ENCODE data around the gene NCKAP1. TPM values are rescaled to one million over a fixed set of nuclear protein-coding genes. Genes with fewer than 3 reads are reported as not detected.

The NCKAP1 gene
- total RNA-seq, 1 experiment from 2014 or later: 162 TPM

DNA sequence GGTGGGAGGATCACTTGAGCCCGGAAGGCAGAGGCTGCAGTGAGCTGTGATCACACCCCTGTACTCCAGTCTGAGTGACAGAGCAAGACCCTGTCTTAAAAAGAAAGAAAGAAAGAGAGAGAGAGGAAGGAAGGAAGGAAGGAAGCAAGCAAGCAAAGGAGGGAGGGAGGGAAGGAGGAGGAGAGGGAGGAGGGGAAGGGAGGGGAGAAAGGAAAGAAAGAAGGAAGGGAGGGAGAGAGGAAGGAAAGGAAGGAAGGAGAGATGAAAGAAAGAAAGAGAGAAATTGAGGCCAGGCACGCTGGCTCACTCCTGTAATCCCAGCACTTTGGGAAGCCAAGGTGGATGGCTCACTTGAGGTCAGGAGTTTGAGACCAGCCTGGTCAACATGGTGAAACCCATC is 2.3 kb upstream of the NCKAP1 start:
- CTCF ChIA-PET: no interaction called here

DNA sequence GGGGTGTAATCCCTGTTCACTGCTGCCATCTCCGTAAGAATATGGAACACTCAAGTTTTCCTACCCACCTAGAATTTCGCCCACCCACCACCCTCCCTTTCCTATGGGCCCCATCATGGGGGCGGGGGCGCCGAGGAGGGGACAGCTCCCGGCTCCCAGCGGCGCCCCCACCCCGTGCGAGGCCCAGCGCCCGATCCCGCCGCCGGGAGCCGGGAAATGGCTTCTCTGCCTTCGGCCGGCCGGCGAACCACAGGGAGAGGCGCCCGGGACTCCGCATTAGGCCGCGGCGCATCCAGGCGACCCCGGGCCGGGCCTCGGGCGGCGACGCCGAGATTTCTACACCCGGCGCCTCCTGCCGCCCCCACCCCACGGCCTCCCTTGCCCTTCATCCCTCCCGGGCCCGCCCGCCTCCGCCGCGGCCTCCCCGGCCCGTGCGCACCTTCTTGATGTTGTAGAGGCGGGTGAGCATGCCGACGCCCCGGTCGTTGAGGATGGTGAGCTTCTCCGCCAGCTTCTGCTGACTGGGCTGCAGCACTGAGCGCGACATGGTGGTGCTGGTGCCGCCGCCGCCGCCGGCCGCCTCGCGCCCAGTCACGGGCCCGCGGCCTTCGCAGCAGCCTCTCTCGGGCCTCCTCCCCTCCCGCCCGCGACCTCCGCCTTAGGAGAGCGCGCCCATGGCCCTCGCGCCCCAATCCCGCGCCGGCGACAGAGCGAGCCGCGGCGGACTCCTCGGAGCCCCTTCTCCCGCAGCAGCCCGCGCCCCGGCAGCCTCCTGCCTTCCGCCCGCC is 510 bp downstream of the NCKAP1 start:
- peaks cover 19% of the 10 kb centered on the region for H3K4me1 Mint-ChIP-seq (ENCODE audit: low read depth, unreplicated experiment)
- no peak for TF ChIP-seq CTCF (IDR thresholded peaks at IDR 0.05; ENCODE audit: insufficient read depth in 1 of 2, low read depth in 1 of 2, low read length in 1 of 2, severe bottlenecking in 1 of 2, unreplicated experiment in 1 of 2)
- H3K36me3 Mint-ChIP-seq (ENCODE audit: insufficient read depth, unreplicated experiment): peaks cover 17% of the 10 kb centered on the region
- CTCF ChIA-PET: interaction anchor here (0.7 kb wide), 1 partner anchor 1381 kb away, joined by 3 read pairs; the partner anchor contains the start of gene CERKL
- H3K9me3 ChIP-seq: no peaks in the 10 kb centered on the region
- H3K4me3 Mint-ChIP-seq (ENCODE audit: unreplicated experiment): peak overlapping the region; percentile 89
- H3K27me3 Mint-ChIP-seq (ENCODE audit: insufficient read depth, unreplicated experiment): no peaks in the 10 kb centered on the region
- H3K4me1 ChIP-seq: peaks cover 14% of the 10 kb centered on the region
- peak overlapping the region; percentile 91 for H3K27ac Mint-ChIP-seq (ENCODE audit: unreplicated experiment)
- peak; percentile 42 to 73 for DNase-seq
- no peaks in the 10 kb centered on the region; the same call in 1 of the 2 replicates for H3K27me3 ChIP-seq (replicated peaks; ENCODE audit: control insufficient read depth, insufficient read depth, low read length)
- no peaks in the 10 kb centered on the region for H3K36me3 ChIP-seq (ENCODE audit: control insufficient read depth, insufficient read depth, low read length)
- POLR2A ChIA-PET: interaction anchor here (0.6 kb wide), 1 partner anchor 636 kb away, joined by 3 read pairs; no protein-coding TSS in a partner anchor
- intact Hi-C loops (cut with micrococcal nuclease; ENCODE audit: unreplicated experiment): loop anchor here (1.0 kb wide), 3 partner anchors 20 to 87 kb away; partner anchors contain the start of genes DUSP19 and NUP35
- BruUV-seq (replicated peaks): no TSS peak
- H3K9me3 Mint-ChIP-seq (ENCODE audit: unreplicated experiment): no peaks in the 10 kb centered on the region
- H3K4me3 ChIP-seq (ENCODE audit: low read depth, low read length): peak overlapping the region; percentile 99

More for the DNA sequence above, 2.3 kb upstream of the NCKAP1 start:
- no peak overlapping the region for H3K4me3 ChIP-seq (ENCODE audit: low read depth, low read length)
- Mint-ChIP-seq H3K27me3 (ENCODE audit: insufficient read depth, unreplicated experiment) (no peaks in the 10 kb centered on the region), H3K9me3 (ENCODE audit: unreplicated experiment) (peaks cover 11% of the 10 kb centered on the region), H3K36me3 (ENCODE audit: insufficient read depth, unreplicated experiment) (peaks cover 17% of the 10 kb centered on the region), H3K4me3 (ENCODE audit: unreplicated experiment) (no peak overlapping the region), H3K27ac (ENCODE audit: unreplicated experiment) (no peak overlapping the region), H3K4me1 (ENCODE audit: low read depth, unreplicated experiment) (peaks cover 2% of the 10 kb centered on the region)
- BruUV-seq (replicated peaks): no TSS peak
- H3K4me1 ChIP-seq: peaks cover 5% of the 10 kb centered on the region; the same call in 1 of the 2 replicates
- H3K9me3 ChIP-seq: no peaks in the 10 kb centered on the region
- no peak for TF ChIP-seq CTCF (IDR thresholded peaks at IDR 0.05; ENCODE audit: insufficient read depth in 1 of 2, low read depth in 1 of 2, low read length in 1 of 2, severe bottlenecking in 1 of 2, unreplicated experiment in 1 of 2)
- intact Hi-C loops (cut with micrococcal nuclease; ENCODE audit: unreplicated experiment): no loop called here
- POLR2A ChIA-PET: no interaction called here
- H3K27me3 ChIP-seq (replicated peaks; ENCODE audit: control insufficient read depth, insufficient read depth, low read length): no peaks in the 10 kb centered on the region; the same call in 1 of the 2 replicates
- H3K36me3 ChIP-seq (ENCODE audit: control insufficient read depth, insufficient read depth, low read length): no peaks in the 10 kb centered on the region
- no peak for DNase-seq

GRCh38 chr2:183037074-183037552 is 1.1 kb downstream of the NCKAP1 start:
- Mint-ChIP-seq H3K36me3 (ENCODE audit: insufficient read depth, unreplicated experiment) (peaks cover 17% of the 10 kb centered on the region), H3K4me1 (ENCODE audit: low read depth, unreplicated experiment) (peaks cover 21% of the 10 kb centered on the region), H3K27me3 (ENCODE audit: insufficient read depth, unreplicated experiment) (no peaks in the 10 kb centered on the region), H3K27ac (ENCODE audit: unreplicated experiment) (peak overlapping the region; percentile 91), H3K9me3 (ENCODE audit: unreplicated experiment) (no peaks in the 10 kb centered on the region), H3K4me3 (ENCODE audit: unreplicated experiment) (peak overlapping the region; percentile 89)
- Histone ChIP-seq H3K4me3 (ENCODE audit: low read depth, low read length) (peak overlapping the region; percentile 99), H3K9me3 (no peaks in the 10 kb centered on the region), H3K27me3 (replicated peaks; ENCODE audit: control insufficient read depth, insufficient read depth, low read length) (no peaks in the 10 kb centered on the region; the same call in 1 of the 2 replicates), H3K36me3 (ENCODE audit: control insufficient read depth, insufficient read depth, low read length) (no peaks in the 10 kb centered on the region), H3K4me1 (peaks cover 18% of the 10 kb centered on the region)
- TSS peak; percentile 38 for BruUV-seq (replicated peaks)
- ChIA-PET CTCF (no interaction called here), POLR2A (interaction anchor here (0.6 kb wide), 1 partner anchor 637 kb away, joined by 3 read pairs; no protein-coding TSS in a partner anchor)
- intact Hi-C loops (cut with micrococcal nuclease; ENCODE audit: unreplicated experiment): no loop called here
- no peak for TF ChIP-seq CTCF (IDR thresholded peaks at IDR 0.05; ENCODE audit: insufficient read depth in 1 of 2, low read depth in 1 of 2, low read length in 1 of 2, severe bottlenecking in 1 of 2, unreplicated experiment in 1 of 2)
- DNase-seq: no peak

All from Caco-2 (cell line).